B cell (primary cell): Measurements from ENCODE around the gene TCF25. TPM values are rescaled to one million over a fixed set of nuclear protein-coding genes. Genes with fewer than 3 reads are reported as not detected.

Experiments
- ATAC-seq: fragments of 200-7000 bp; cut with Tn5 transposase; one replicate; pipeline ENCODE4 v1.10.0; 2021; ENCODE audit warnings: low read depth, mild to moderate bottlenecking, moderate number of reproducible peaks, moderate library complexity
- CTCF ChIA-PET: fragments of 350-600 bp; sonication (Branson Sonifier 250); formaldehyde crosslinking; loops from one replicate; lab custom pipeline; 2021; ENCODE audit warnings: antibody characterized with exemption, inconsistent platforms; lab: Charles Lee
- POLR2A ChIA-PET: fragments of 350-600 bp; sonication (Branson Sonifier 250); formaldehyde crosslinking; loops from one replicate; lab custom pipeline; 2021; ENCODE audit warnings: antibody characterized with exemption; lab: Charles Lee
- DNase-seq: peaks from one replicate; pipeline ENCODE4 v3.0.0; 2013
- H2AFZ ChIP-seq: 2 replicates; pipeline ENCODE4 v1.6.1; 2012; ENCODE audit warnings: mild to moderate bottlenecking, low read depth, low read length; ENCODE audit not compliant: insufficient read depth, poor library complexity, severe bottlenecking
- H3K27ac ChIP-seq, 2 donors: 1 replicate in 1 of 2; 2 replicates in 1 of 2; pipeline ENCODE4 v1.5.1; 2012 to 2013; ENCODE audit warnings: low read length in 2 of 2, mild to moderate bottlenecking in 2 of 2, moderate library complexity in 1 of 2
- H3K27me3 ChIP-seq, 4 experiments: fragments of 200-600 bp in 1 of 4; sonication (generic) in 1 of 4; replicated peaks in 1 of 4; 1 replicate in 2 of 4; 2 replicates in 2 of 4; pipeline versions ENCODE4 v1.6.1 to v1.7.0; 2013 to 2016; ENCODE audit warnings: low read length in 3 of 4, mild to moderate bottlenecking in 2 of 4, mixed read lengths in 1 of 4, moderate library complexity in 1 of 4; ENCODE audit not compliant: insufficient read depth in 4 of 4, control insufficient read depth in 3 of 4; ENCODE audit errors: control extremely low read depth in 1 of 4
- H3K36me3 ChIP-seq, 2 experiments: replicated peaks in 1 of 2; 1 replicate in 1 of 2; 2 replicates in 1 of 2; pipeline versions ENCODE4 v1.6.1 to v1.7.1; 2013; ENCODE audit warnings: low read length in 1 of 2; ENCODE audit not compliant: insufficient read depth in 2 of 2, control insufficient read depth in 1 of 2; ENCODE audit errors: control extremely low read depth in 1 of 2, extremely low read depth in 1 of 2
- H3K4me1 ChIP-seq, 2 donors: fragments of 200-600 bp in 1 of 2; sonication (generic) in 1 of 2; 1 replicate in 1 of 2; 2 replicates in 1 of 2; pipeline versions ENCODE4 v1.5.1 to v1.6.1; 2013 to 2017; ENCODE audit warnings: low read length in 2 of 2; ENCODE audit not compliant: control insufficient read depth in 2 of 2, insufficient read depth in 2 of 2
- H3K4me2 ChIP-seq: replicated peaks from 2 replicates; pipeline ENCODE3; 2012; ENCODE audit warnings: mild to moderate bottlenecking, low read depth, low read length; ENCODE audit not compliant: poor library complexity, severe bottlenecking
- H3K4me3 ChIP-seq, 5 experiments: fragments of 200-600 bp in 1 of 5; sonication (generic) in 1 of 5; 1 replicate in 3 of 5; 2 replicates in 2 of 5; pipeline versions ENCODE4 v1.5.1 to v1.7.0; 2011 to 2016; ENCODE audit warnings: low read length in 4 of 5, mild to moderate bottlenecking in 4 of 5, low read depth in 2 of 5, control low read depth in 1 of 5, moderate library complexity in 1 of 5; ENCODE audit not compliant: insufficient read depth in 1 of 5; ENCODE audit errors: control extremely low read depth in 1 of 5, extremely low read depth in 1 of 5
- H3K79me2 ChIP-seq: fragments of 200-600 bp; sonication (generic); one replicate; pipeline ENCODE4 v1.6.0; 2016; ENCODE audit warnings: low read length; ENCODE audit not compliant: control insufficient read depth, insufficient read depth
- H3K9ac ChIP-seq: fragments of 200-600 bp; sonication (generic); 2 replicates; pipeline ENCODE4 v1.6.1; 2017; ENCODE audit warnings: mild to moderate bottlenecking, low read length, moderate library complexity
- H3K9me3 ChIP-seq, 3 donors: one replicate each; pipeline versions ENCODE4 v1.6.1 to v1.7.1; 2013; ENCODE audit warnings: low read length in 2 of 3; ENCODE audit not compliant: control insufficient read depth in 2 of 3, insufficient read depth in 1 of 3; ENCODE audit errors: control extremely low read depth in 1 of 3
- H4K20me1 ChIP-seq: 2 replicates; pipeline ENCODE4 v1.6.0; 2012; ENCODE audit warnings: mild to moderate bottlenecking, low read length; ENCODE audit not compliant: insufficient read depth, control insufficient read depth, poor library complexity, severe bottlenecking
- H3K27ac Mint-ChIP-seq: one replicate; pipeline ENCODE4 v1.8.0; 2021; ENCODE audit warnings: mixed read lengths
- H3K27me3 Mint-ChIP-seq: one replicate; pipeline ENCODE4 v1.8.0; 2021; ENCODE audit warnings: mixed read lengths
- H3K4me1 Mint-ChIP-seq: one replicate; pipeline ENCODE4 v1.8.0; 2021; ENCODE audit warnings: mixed read lengths
- H3K4me3 Mint-ChIP-seq: one replicate; pipeline ENCODE4 v1.8.0; 2021; ENCODE audit warnings: mixed read lengths
- H3K9me3 Mint-ChIP-seq: one replicate; pipeline ENCODE4 v1.8.0; 2022; ENCODE audit warnings: mixed read lengths; ENCODE audit not compliant: insufficient read depth
- CTCF ChIP-seq: fragments of 200-600 bp; IDR thresholded peaks from one replicate; pipeline ENCODE4 v1.8.0; 2022; ENCODE audit warnings: antibody characterized with exemption, mild to moderate bottlenecking
- EZH2 ChIP-seq: IDR thresholded peaks from 2 replicates; pipeline ENCODE4 v1.6.1; 2012; ENCODE audit warnings: borderline replicate concordance, low read depth, mild to moderate bottlenecking, moderate library complexity, low read length; ENCODE audit not compliant: insufficient read depth, poor library complexity, severe bottlenecking
- WGBS: methylation state at CpG from one replicate; pipeline ENCODE4 v1.1.5; 2013; ENCODE audit warnings: missing lambda C conversion rate; ENCODE audit not compliant: insufficient coverage; 5-methylcytosine and 5-hydroxymethylcytosine counted together
- intact Hi-C: fragments of 100-400 bp; cut with micrococcal nuclease; formaldehyde crosslinking; loops from one replicate; pipeline ENCODE4 v1.10.0; 2022
- polyA plus RNA-seq: library from polyadenylated mRNA; depleted of rRNA; stranded (reverse); fragments of >200 nt; gene quantifications from 2 replicates; pipeline ENCODE4 v1.2.3, GENCODE V29; 2012
- total RNA-seq, 2 donors: library from RNA; stranded (reverse); fragments of 120-200 nt in 1 of 2; gene quantifications; 1 replicate in 1 of 2; 2 replicates in 1 of 2; pipeline versions ENCODE4 v1.2.3 to v1.2.4, GENCODE V29; 2013 to 2022

The TCF25 gene
- total and polyA plus RNA-seq, 2 donors (not counting 1 experiment from before 2014, with no cell fraction given) = 200 to 444 TPM

GRCh38 chr16:89847051-89847939 is 26.1 kb upstream of the TCF25 start:
- no peak overlapping the region for H3K9ac ChIP-seq
- POLR2A ChIA-PET = no interaction called here
- no peaks in the 10 kb centered on the region for H3K9me3 Mint-ChIP-seq

More at GRCh38 chr16:89847051-89847939, 26.1 kb upstream of the TCF25 start:
- ATAC-seq = no peak
- CTCF ChIA-PET = interaction anchor here (0.6 kb wide), 1 partner anchor 10 kb away, joined by 3 read pairs; no protein-coding TSS in a partner anchor
- H3K79me2 ChIP-seq = no peaks in the 10 kb centered on the region
- TF ChIP-seq CTCF (no peak), EZH2 (no peak)
- no peak overlapping the region for H3K4me3 ChIP-seq
- no peak overlapping the region for H3K27ac Mint-ChIP-seq
- 91% methylated on average over 25 of the region's 26 CpGs for WGBS
- no peak overlapping the region for H3K27ac ChIP-seq
- H3K9me3 ChIP-seq = no peaks in the 10 kb centered on the region
- H3K36me3 ChIP-seq = no peaks in the 10 kb centered on the region
- no peaks in the 10 kb centered on the region for H4K20me1 ChIP-seq
- H3K4me3 Mint-ChIP-seq = no peak overlapping the region
- intact Hi-C loops = no loop called here
- peaks cover 3% of the 10 kb centered on the region for H3K27me3 Mint-ChIP-seq
- no peak overlapping the region for H3K4me2 ChIP-seq
- no peak for DNase-seq
- peaks cover 10% of the 10 kb centered on the region for H3K4me1 Mint-ChIP-seq
- H3K27me3 ChIP-seq = no peaks in the 10 kb centered on the region
- peaks cover 6 to 11% of the 10 kb centered on the region in 2 donors for H3K4me1 ChIP-seq
- H2AFZ ChIP-seq = no peak overlapping the region
